ENCODE measurements around the gene ICE1. TPM values are rescaled to one million over a fixed set of nuclear protein-coding genes. Genes with fewer than 3 reads are reported as not detected.
A peak's percentile ranks its signal among the peaks of the same experiment; 100 is the strongest.
"Not testable (repeated sequence)": the region's sequence is repeated elsewhere in the genome, so short reads cannot be mapped to it uniquely, and the experiment has no call there.

ICE1 gene
- total RNA-seq, 1 donor from 2014 or later: 29.6 TPM

- no peak for DNase-seq (ENCODE audit: extremely low read depth, low read depth, low spot score)
These were observed 65.3 kb downstream of the ICE1 start for GRCh38 chr5:5487585-5488360.

GRCh38 chr5:5490774-5491347, 68.4 kb downstream of the ICE1 start:
- DNase-seq (ENCODE audit: extremely low read depth, low read depth, low spot score): no peak

GRCh38 chr5:5492087-5492933, 69.8 kb downstream of the ICE1 start:
- peak; percentile 37 for DNase-seq (ENCODE audit: extremely low read depth, low read depth, low spot score)

- DNase-seq (ENCODE audit: extremely low read depth, low read depth, low spot score): not testable (repeated sequence)
These were observed 70.4 kb downstream of the ICE1 start for GRCh38 chr5:5492934-5493271.

GRCh38 chr5:5494489-5495402, 72.3 kb downstream of the ICE1 start:
- DNase-seq (ENCODE audit: extremely low read depth, low read depth, low spot score): no peak

- no peak for DNase-seq (ENCODE audit: extremely low read depth, low read depth, low spot score)
These were observed 74.8 kb downstream of the ICE1 start for GRCh38 chr5:5497152-5497788.

GRCh38 chr5:5499442-5499841, 77.0 kb downstream of the ICE1 start:
- no peak for DNase-seq (ENCODE audit: extremely low read depth, low read depth, low spot score)

GRCh38 chr5:5504325-5504724, 81.8 kb downstream of the ICE1 start:
- no peak for DNase-seq (ENCODE audit: extremely low read depth, low read depth, low spot score)

GRCh38 chr5:5505815-5506214, 83.3 kb downstream of the ICE1 start:
- DNase-seq (ENCODE audit: extremely low read depth, low read depth, low spot score): no peak

- DNase-seq (ENCODE audit: extremely low read depth, low read depth, low spot score): no peak
These were observed 85.9 kb downstream of the ICE1 start for GRCh38 chr5:5508391-5508790.

GRCh38 chr5:5511904-5512416, 89.5 kb downstream of the ICE1 start:
- DNase-seq (ENCODE audit: extremely low read depth, low read depth, low spot score): no peak

GRCh38 chr5:5512543-5512942, 90.1 kb downstream of the ICE1 start:
- DNase-seq (ENCODE audit: extremely low read depth, low read depth, low spot score): no peak

GRCh38 chr5:5520622-5521021, 98.1 kb downstream of the ICE1 start:
- DNase-seq (ENCODE audit: extremely low read depth, low read depth, low spot score): not testable (repeated sequence)

GRCh38 chr5:5521029-5521428, 98.6 kb downstream of the ICE1 start:
- DNase-seq (ENCODE audit: extremely low read depth, low read depth, low spot score): no peak

GRCh38 chr5:5521478-5521877, 99.0 kb downstream of the ICE1 start:
- no peak for DNase-seq (ENCODE audit: extremely low read depth, low read depth, low spot score)

- no peak for DNase-seq (ENCODE audit: extremely low read depth, low read depth, low spot score)
These were observed 99.9 kb downstream of the ICE1 start for GRCh38 chr5:5522336-5522735.

GRCh38 chr5:5523066-5523505, 100.6 kb downstream of the ICE1 start:
- no peak for DNase-seq (ENCODE audit: extremely low read depth, low read depth, low spot score)

GRCh38 chr5:5524327-5524726, 101.8 kb downstream of the ICE1 start:
- no peak for DNase-seq (ENCODE audit: extremely low read depth, low read depth, low spot score)

- DNase-seq (ENCODE audit: extremely low read depth, low read depth, low spot score): no peak
These were observed 108.9 kb downstream of the ICE1 start for GRCh38 chr5:5531371-5531770.
